A549 (cell line): ENCODE results near the gene FPR1. TPM values are rescaled to one million over a fixed set of nuclear protein-coding genes. Genes with fewer than 3 reads are reported as not detected.
"Not testable (repeated sequence)": the region's sequence is repeated elsewhere in the genome, so short reads cannot be mapped to it uniquely, and the experiment has no call there.

Source experiments
- ATAC-seq, 2 experiments: fragments of 200-7000 bp in 1 of 2; fragments of >200 bp in 1 of 2; cut with Nextera tagmentation in 1 of 2; cut with Tn5 transposase in 1 of 2; 3 replicates each; pipeline versions ENCODE4 v1.8.0 to v1.9.1; 2018 to 2020; ENCODE audit warnings: mild to moderate bottlenecking in 1 of 2, moderate library complexity in 1 of 2
- CTCF ChIA-PET: fragments of 300-600 bp; sonication (Branson Sonifier 250); formaldehyde crosslinking; extraction: SDS; loops from one replicate; lab custom pipeline; 2021; ENCODE audit warnings: antibody characterized with exemption, inconsistent platforms; lab: Yijun Ruan, JAX
- POLR2A ChIA-PET: fragments of 350-600 bp; formaldehyde crosslinking; extraction: SDS; loops from one replicate; lab custom pipeline; 2021; ENCODE audit warnings: antibody characterized with exemption, inconsistent platforms; lab: Yijun Ruan, JAX
- DNase-seq, 2 experiments: peaks; one replicate each; pipeline versions ENCODE4 v3.0.0 to v3.0.0-alpha.2; 2011 to 2016; ENCODE audit warnings: low read depth in 1 of 2, low spot score in 1 of 2
- FAIRE-seq: peaks from 2 replicates; lab custom pipeline; 2011; peaks lifted over from hg19 to GRCh38; lab: Jason Lieb, UNC
- H3K27ac ChIP-seq, 2 experiments: fragments of >200 bp; sonication (Bioruptor Twin); formaldehyde crosslinking; 3 replicates each; pipeline ENCODE4 v1.5.1; 2016 to 2017
- H3K4me1 ChIP-seq: fragments of >200 bp; sonication (Bioruptor Twin); formaldehyde crosslinking; 3 replicates; pipeline ENCODE4 v1.6.1; 2016
- H3K4me2 ChIP-seq: fragments of >200 bp; sonication (Bioruptor Twin); formaldehyde crosslinking; 3 replicates; pipeline ENCODE4 v1.6.1; 2016
- H3K4me3 ChIP-seq: fragments of >200 bp; sonication (Bioruptor Twin); formaldehyde crosslinking; 3 replicates; pipeline ENCODE4 v1.5.1; 2016
- H3K9me3 ChIP-seq: fragments of >200 bp; sonication (Bioruptor Twin); formaldehyde crosslinking; 3 replicates; pipeline ENCODE4 v1.6.1; 2016
- CBX2 ChIP-seq: fragments of 200-600 bp; sonication (generic); IDR thresholded peaks from 2 replicates; pipeline ENCODE4 v1.6.1; 2016; ENCODE audit warnings: low read depth, mild to moderate bottlenecking, borderline replicate concordance
- CHD2 ChIP-seq: fragments of 150-350 bp; IDR thresholded peaks from 2 replicates; pipeline ENCODE4 v1.6.1; 2014; ENCODE audit warnings: low read length; ENCODE audit not compliant: partially characterized antibody
- EP300 ChIP-seq, 2 experiments: fragments of >200 bp; sonication (Bioruptor Twin); formaldehyde crosslinking; IDR thresholded peaks; 2 replicates in 1 of 2; 3 replicates in 1 of 2; pipeline ENCODE4 v1.6.1; 2016 to 2017
- FOSL2 ChIP-seq, 2 experiments: fragments of 450-650 bp in 1 of 2; fragments of >200 bp in 1 of 2; sonication (Bioruptor Twin) in 1 of 2; formaldehyde crosslinking; IDR thresholded peaks; 2 replicates each; pipeline versions ENCODE4 v1.5.0 to v1.6.1; 2016 to 2020; ENCODE audit warnings: mild to moderate bottlenecking in 1 of 2, moderate library complexity in 1 of 2
- HEYL ChIP-seq: fragments of 250-450 bp; sonication (Bioruptor Pico); IDR thresholded peaks from 2 replicates; pipeline ENCODE4 v1.8.0; 2021; ENCODE audit warnings: mild to moderate bottlenecking, moderate library complexity
- JUNB ChIP-seq: fragments of >200 bp; sonication (Bioruptor Twin); formaldehyde crosslinking; IDR thresholded peaks from 2 replicates; pipeline ENCODE4 v1.6.1; 2016
- MAFK ChIP-seq: fragments of 450-650 bp; IDR thresholded peaks from 2 replicates; pipeline ENCODE4 v1.6.1; 2014; ENCODE audit not compliant: partially characterized antibody
- MYC ChIP-seq: IDR thresholded peaks from 2 replicates; pipeline ENCODE4 v1.6.1; 2012; ENCODE audit warnings: mild to moderate bottlenecking, inconsistent platforms, low read length, improper control_type of control experiment, borderline replicate concordance
- NFE2L2 ChIP-seq: fragments of 150-350 bp; conservative IDR thresholded peaks from 2 replicates; pipeline ENCODE4 v1.6.1; 2014; ENCODE audit warnings: low read length
- NPAS2 ChIP-seq: fragments of 250-450 bp; sonication (Bioruptor Pico); IDR thresholded peaks from 2 replicates; pipeline ENCODE4 v1.8.0; 2022; ENCODE audit warnings: mild to moderate bottlenecking, moderate library complexity, borderline replicate concordance
- POLR2AphosphoS2 ChIP-seq: conservative IDR thresholded peaks from 2 replicates; pipeline ENCODE4 v1.6.1; 2012; ENCODE audit warnings: low read length, improper control_type of control experiment, inconsistent platforms
- RAD21 ChIP-seq, 2 experiments: fragments of >200 bp in 1 of 2; sonication (Bioruptor Twin) in 1 of 2; formaldehyde crosslinking in 1 of 2; IDR thresholded peaks in 1 of 2; conservative IDR thresholded peaks in 1 of 2; 2 replicates in 1 of 2; 3 replicates in 1 of 2; pipeline ENCODE4 v1.6.1; 2012 to 2018; ENCODE audit warnings: inconsistent platforms in 1 of 2
- TFCP2L1 ChIP-seq: fragments of 250-450 bp; sonication (Bioruptor Pico); IDR thresholded peaks from 2 replicates; pipeline ENCODE4 v1.5.0; 2021; ENCODE audit warnings: mild to moderate bottlenecking
- TP53 ChIP-seq: fragments of 250-450 bp; sonication (Bioruptor Pico); IDR thresholded peaks from 2 replicates; pipeline ENCODE4 v1.5.0; 2021; ENCODE audit warnings: mild to moderate bottlenecking, moderate library complexity
- ZFP36 ChIP-seq: fragments of 450-650 bp; IDR thresholded peaks from 2 replicates; pipeline ENCODE4 v1.6.1; 2014; ENCODE audit warnings: borderline replicate concordance; ENCODE audit not compliant: partially characterized antibody
- ZSCAN20 ChIP-seq: fragments of 250-450 bp; sonication (Bioruptor Pico); IDR thresholded peaks from 2 replicates; pipeline ENCODE4 v1.8.0; 2022; ENCODE audit warnings: mild to moderate bottlenecking, moderate library complexity
- WGBS: methylation state at CpG from one replicate; pipeline ENCODE4 v1.1.6; 2017; ENCODE audit errors: missing lambda C conversion rate; 5-methylcytosine and 5-hydroxymethylcytosine counted together
- polyA plus RNA-seq, 4 experiments: library from polyadenylated mRNA; depleted of rRNA in 3 of 4; stranded (reverse); fragments of >200 nt; fragmentation: RNase III in 1 of 4; extraction: RNeasy Plus Mini Kit Qiagen cat#74134 plus additional on column Dnase treatment in 1 of 4; gene quantifications; 2 replicates in 3 of 4; 3 replicates in 1 of 4; pipeline ENCODE4 v1.2.3, GENCODE V29; 2011 to 2017
- TF ChIP-seq, protein P1 (sequence below): fragments of 200-600 bp; sonication (generic); IDR thresholded peaks from 2 replicates; pipeline ENCODE4 v1.6.1; 2016; ENCODE audit warnings: antibody characterized with exemption, mild to moderate bottlenecking, moderate library complexity
- TF ChIP-seq, protein P2 (sequence below): IDR thresholded peaks from 2 replicates; pipeline ENCODE4 v1.6.1; 2012; ENCODE audit warnings: low read depth, borderline replicate concordance

Gene FPR1
- polyA plus RNA-seq, 2 of the 4 experiments (the other 2 are of a cell fraction) = not detected

DNA sequence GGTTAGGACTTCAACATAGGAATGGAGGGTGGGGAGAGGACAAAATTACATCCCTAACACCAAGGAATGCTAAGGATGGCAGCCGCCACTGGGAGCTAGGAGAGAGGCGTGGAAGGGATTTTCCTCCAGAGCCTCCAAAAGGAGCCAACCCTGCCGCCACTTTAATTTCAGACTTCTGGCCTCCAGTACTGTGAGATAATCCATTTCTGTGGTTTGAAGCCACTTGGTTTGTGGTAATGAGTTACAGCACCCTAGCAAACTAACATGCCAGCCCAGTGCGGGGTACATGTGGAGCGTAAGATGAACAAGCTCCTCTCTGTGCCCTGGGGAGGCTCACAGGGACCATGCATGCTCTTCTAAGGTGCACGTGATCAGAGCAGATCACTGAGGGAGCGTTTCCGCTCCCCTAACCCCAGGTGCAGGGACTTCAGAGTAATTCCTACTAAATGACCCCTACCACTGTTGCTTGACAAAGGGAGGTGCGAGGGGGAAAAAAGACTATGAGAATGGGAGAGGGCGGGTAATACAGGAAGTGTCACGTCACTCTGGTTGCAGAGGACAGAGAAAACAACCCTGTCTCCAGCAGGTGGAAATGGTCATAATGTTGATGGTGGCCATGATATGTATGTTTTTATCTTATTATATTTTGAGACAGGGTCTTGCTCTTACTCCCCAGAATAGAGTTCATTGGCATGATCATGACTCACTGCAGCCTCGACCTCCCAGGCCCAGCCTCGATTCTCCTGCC lies 12.0 kb downstream of the FPR1 start:
- ChIA-PET POLR2A (no interaction called here), CTCF (interaction anchor here (0.6 to 0.8 kb wide), 3 partner anchors 13 to 336 kb away, joined by 3 read pairs; no protein-coding TSS in a partner anchor)
- no peak for FAIRE-seq
- Histone ChIP-seq H3K4me2 (no peak overlapping the region), H3K4me3 (no peak overlapping the region), H3K9me3 (peaks cover 23% of the 10 kb centered on the region; the same call in 1 of the 3 replicates), H3K4me1 (no peaks in the 10 kb centered on the region), H3K27ac (no peak overlapping the region)
- no peak for TF ChIP-seq CBX2
- no peak for DNase-seq
- 11% methylated on average over 13 of the region's 13 CpGs for WGBS
- no peak for ATAC-seq

DNA sequence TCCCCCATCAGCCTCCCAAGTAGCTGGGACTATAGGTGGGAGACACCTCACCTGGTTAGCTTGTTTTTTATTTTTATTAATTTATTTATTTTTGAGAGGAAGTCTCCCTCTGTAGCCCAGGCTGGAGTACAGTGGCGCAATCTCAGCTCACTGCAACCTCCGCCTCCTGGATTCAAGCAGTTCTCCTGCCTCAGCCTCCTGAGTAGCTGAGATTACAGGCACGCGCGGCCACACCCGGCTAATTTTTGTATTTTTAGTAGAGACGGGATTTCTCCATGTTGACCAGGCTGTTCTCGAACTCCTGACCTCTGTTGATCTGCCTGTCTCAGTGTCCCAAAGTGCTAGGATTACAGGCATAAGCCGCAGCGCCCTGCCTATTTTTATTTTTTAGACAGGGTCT lies 13.2 kb downstream of the FPR1 start:
- ATAC-seq = not testable (repeated sequence)

DNA sequence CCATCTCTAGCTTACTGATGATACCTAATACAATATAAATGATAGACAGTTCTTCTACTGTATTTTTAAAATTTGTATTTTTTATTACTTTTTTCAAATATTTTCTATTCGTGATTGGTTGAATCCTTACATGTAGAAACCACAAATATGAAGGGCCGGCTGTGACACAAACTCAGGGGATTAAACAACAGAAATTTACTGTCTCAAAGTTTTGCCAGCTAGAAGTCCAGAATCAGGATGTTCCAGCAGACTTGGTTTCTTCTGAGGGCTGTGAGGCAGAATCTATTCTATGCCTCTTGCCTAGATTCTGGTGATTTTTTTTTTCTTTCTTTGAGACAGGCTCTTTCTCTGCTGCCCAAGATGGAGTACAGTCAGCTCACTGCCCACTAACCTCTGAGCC lies 13.8 kb downstream of the FPR1 start:
- TF ChIP-seq CHD2 (no peak), FOSL2 (IDR thresholded peaks at IDR 0.05) (no peak), FOSL2 (CRISPR knock-in tag; IDR thresholded peaks at IDR 0.05) (no peak), TP53 (no peak), JUNB (no peak), NPAS2 (CRISPR knock-in tag) (no peak), POLR2AphosphoS2 (no peak), TFCP2L1 (CRISPR knock-in tag) (no peak), RAD21 (conservative IDR thresholded peaks at IDR 0.05 in 1 of 2, IDR thresholded peaks at IDR 0.05 in 1 of 2) (no peak), ZSCAN20 (CRISPR knock-in tag) (no peak), HEYL (CRISPR knock-in tag) (no peak), CBX2 (no peak), MAFK (no peak), MYC (no peak), ZFP36 (no peak), NFE2L2 (no peak), EP300 (IDR thresholded peaks at IDR 0.05) (no peak)
- TF ChIP-seq, protein P1, sequence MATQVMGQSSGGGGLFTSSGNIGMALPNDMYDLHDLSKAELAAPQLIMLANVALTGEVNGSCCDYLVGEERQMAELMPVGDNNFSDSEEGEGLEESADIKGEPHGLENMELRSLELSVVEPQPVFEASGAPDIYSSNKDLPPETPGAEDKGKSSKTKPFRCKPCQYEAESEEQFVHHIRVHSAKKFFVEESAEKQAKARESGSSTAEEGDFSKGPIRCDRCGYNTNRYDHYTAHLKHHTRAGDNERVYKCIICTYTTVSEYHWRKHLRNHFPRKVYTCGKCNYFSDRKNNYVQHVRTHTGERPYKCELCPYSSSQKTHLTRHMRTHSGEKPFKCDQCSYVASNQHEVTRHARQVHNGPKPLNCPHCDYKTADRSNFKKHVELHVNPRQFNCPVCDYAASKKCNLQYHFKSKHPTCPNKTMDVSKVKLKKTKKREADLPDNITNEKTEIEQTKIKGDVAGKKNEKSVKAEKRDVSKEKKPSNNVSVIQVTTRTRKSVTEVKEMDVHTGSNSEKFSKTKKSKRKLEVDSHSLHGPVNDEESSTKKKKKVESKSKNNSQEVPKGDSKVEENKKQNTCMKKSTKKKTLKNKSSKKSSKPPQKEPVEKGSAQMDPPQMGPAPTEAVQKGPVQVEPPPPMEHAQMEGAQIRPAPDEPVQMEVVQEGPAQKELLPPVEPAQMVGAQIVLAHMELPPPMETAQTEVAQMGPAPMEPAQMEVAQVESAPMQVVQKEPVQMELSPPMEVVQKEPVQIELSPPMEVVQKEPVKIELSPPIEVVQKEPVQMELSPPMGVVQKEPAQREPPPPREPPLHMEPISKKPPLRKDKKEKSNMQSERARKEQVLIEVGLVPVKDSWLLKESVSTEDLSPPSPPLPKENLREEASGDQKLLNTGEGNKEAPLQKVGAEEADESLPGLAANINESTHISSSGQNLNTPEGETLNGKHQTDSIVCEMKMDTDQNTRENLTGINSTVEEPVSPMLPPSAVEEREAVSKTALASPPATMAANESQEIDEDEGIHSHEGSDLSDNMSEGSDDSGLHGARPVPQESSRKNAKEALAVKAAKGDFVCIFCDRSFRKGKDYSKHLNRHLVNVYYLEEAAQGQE = no peak
- TF ChIP-seq, protein P2, sequence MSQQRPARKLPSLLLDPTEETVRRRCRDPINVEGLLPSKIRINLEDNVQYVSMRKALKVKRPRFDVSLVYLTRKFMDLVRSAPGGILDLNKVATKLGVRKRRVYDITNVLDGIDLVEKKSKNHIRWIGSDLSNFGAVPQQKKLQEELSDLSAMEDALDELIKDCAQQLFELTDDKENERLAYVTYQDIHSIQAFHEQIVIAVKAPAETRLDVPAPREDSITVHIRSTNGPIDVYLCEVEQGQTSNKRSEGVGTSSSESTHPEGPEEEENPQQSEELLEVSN = no peak
- H3K9me3 ChIP-seq = peaks cover 25% of the 10 kb centered on the region; the same call in 1 of the 3 replicates
- H3K4me3 ChIP-seq = no peak overlapping the region
- FAIRE-seq (no peak), DNase-seq (no peak), ATAC-seq (no peak)
- CTCF ChIA-PET = interaction anchor here (0.5 to 0.9 kb wide), 2 partner anchors 40 to 79 kb away, joined by 4 read pairs; no protein-coding TSS in a partner anchor
- POLR2A ChIA-PET = no interaction called here
- no peaks in the 10 kb centered on the region for H3K4me1 ChIP-seq
- no peak overlapping the region for H3K4me2 ChIP-seq
- WGBS = 10% methylated on average over 2 of the region's 2 CpGs
- no peak overlapping the region for H3K27ac ChIP-seq

More for the DNA sequence above, 13.2 kb downstream of the FPR1 start:
- WGBS = 51% methylated on average over 10 of the region's 10 CpGs
- H3K27ac ChIP-seq, H3K4me1 ChIP-seq, DNase-seq, H3K4me3 ChIP-seq, FAIRE-seq, H3K4me2 ChIP-seq, POLR2A ChIA-PET: not testable (repeated sequence)
- H3K9me3 ChIP-seq = peaks cover 28% of the 10 kb centered on the region; the same call in 1 of the 3 replicates
- CTCF ChIA-PET = interaction anchor here (0.9 kb wide), 1 partner anchor 39 kb away, joined by 4 read pairs; no protein-coding TSS in a partner anchor
